GM18502 (cell line): ENCODE data around the gene CDC42EP1.
"Not testable (repeated sequence)": the region's sequence is repeated elsewhere in the genome, so short reads cannot be mapped to it uniquely, and the experiment has no call there.

Experiments
- ATAC-seq: cut with Tn5 transposase; IDR thresholded peaks from one replicate; pipeline ENCODE4 v1.9.1; 2021; ENCODE audit warnings: mild to moderate bottlenecking; ENCODE audit not compliant: unreplicated experiment, poor library complexity

The CDC42EP1 gene

GRCh38 chr22:37571992-37572373, 11.7 kb downstream of the CDC42EP1 start:
- ATAC-seq: no peak

- ATAC-seq: no peak
Observed at GRCh38 chr22:37575490-37576003, 15.3 kb downstream of the CDC42EP1 start.

GRCh38 chr22:37578002-37578401, 17.7 kb downstream of the CDC42EP1 start:
- no peak for ATAC-seq

GRCh38 chr22:37581504-37581903, 21.2 kb downstream of the CDC42EP1 start:
- ATAC-seq: no peak

GRCh38 chr22:37582526-37582925, 22.2 kb downstream of the CDC42EP1 start:
- ATAC-seq: no peak

- no peak for ATAC-seq
Observed at GRCh38 chr22:37588546-37589215, 28.4 kb downstream of the CDC42EP1 start.

- no peak for ATAC-seq
Observed at GRCh38 chr22:37589636-37590035, 29.4 kb downstream of the CDC42EP1 start.

- ATAC-seq: not testable (repeated sequence)
Observed at GRCh38 chr22:37591081-37591480, 30.8 kb downstream of the CDC42EP1 start.

GRCh38 chr22:37591823-37592404, 31.6 kb downstream of the CDC42EP1 start:
- no peak for ATAC-seq

GRCh38 chr22:37594237-37594636, 34.0 kb downstream of the CDC42EP1 start:
- no peak for ATAC-seq

GRCh38 chr22:37599153-37599552, 38.9 kb downstream of the CDC42EP1 start:
- no peak for ATAC-seq

- ATAC-seq: no peak
Observed at GRCh38 chr22:37601203-37601539, 40.9 kb downstream of the CDC42EP1 start.

GRCh38 chr22:37601540-37602442, 41.5 kb downstream of the CDC42EP1 start:
- no peak for ATAC-seq

- not testable (repeated sequence) for ATAC-seq
Observed at GRCh38 chr22:37602546-37603277, 42.4 kb downstream of the CDC42EP1 start.

- no peak for ATAC-seq
Observed at GRCh38 chr22:37604074-37604473, 43.8 kb downstream of the CDC42EP1 start.

- ATAC-seq: no peak
Observed at GRCh38 chr22:37604875-37605274, 44.6 kb downstream of the CDC42EP1 start.

- ATAC-seq: no peak
Observed at GRCh38 chr22:37607010-37607934, 47.0 kb downstream of the CDC42EP1 start.

GRCh38 chr22:37607935-37608476, 47.7 kb downstream of the CDC42EP1 start:
- peak; percentile 0 for ATAC-seq
